HG03521 (cell line): ENCODE measurements around the gene CD72.

Experiments
- ATAC-seq: cut with Tn5 transposase; IDR thresholded peaks from one replicate; pipeline ENCODE4 v1.9.1; 2021; ENCODE audit warnings: mild to moderate bottlenecking, moderate library complexity; ENCODE audit not compliant: unreplicated experiment

The CD72 gene

GRCh38 chr9:35560625-35561337 is 57.4 kb downstream of the CD72 start:
- ATAC-seq, result no peak
